ENCODE data around the gene TMIE. TPM values are rescaled to one million over a fixed set of nuclear protein-coding genes. Genes with fewer than 3 reads are reported as not detected.

TMIE gene
- total RNA-seq, 1 donor from 2014 or later = 1.7 TPM

DNA sequence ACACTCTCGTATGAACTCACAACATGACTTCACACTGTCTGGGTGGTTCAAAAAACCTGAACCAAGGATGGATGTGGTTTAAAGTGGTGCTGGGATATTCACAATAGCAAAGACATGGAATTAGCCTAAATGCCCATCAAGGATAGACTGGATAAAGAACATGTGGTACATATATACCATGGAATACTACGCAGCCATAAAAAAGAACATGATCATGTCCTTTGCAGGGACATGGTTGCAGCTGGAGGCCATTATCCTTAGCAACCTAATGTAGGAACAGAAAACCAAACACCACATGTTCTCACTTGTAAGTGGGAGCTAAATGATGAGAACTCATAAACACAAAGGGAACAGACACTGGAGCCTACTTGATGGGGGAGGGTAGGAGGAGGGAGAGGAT is 19.8 kb downstream of the TMIE start:
- Histone ChIP-seq H3K36me3 (no peaks in the 10 kb centered on the region), H3K27ac (no peak overlapping the region), H3K9me3 (no peaks in the 10 kb centered on the region), H3K4me1 (no peaks in the 10 kb centered on the region), H3K27me3 (no peaks in the 10 kb centered on the region), H3K4me3 (no peak overlapping the region)
- intact Hi-C loops (cut with DNase I) = no loop called here
- DNase-seq (no peak), ATAC-seq (no peak)
- TF ChIP-seq, protein P1, sequence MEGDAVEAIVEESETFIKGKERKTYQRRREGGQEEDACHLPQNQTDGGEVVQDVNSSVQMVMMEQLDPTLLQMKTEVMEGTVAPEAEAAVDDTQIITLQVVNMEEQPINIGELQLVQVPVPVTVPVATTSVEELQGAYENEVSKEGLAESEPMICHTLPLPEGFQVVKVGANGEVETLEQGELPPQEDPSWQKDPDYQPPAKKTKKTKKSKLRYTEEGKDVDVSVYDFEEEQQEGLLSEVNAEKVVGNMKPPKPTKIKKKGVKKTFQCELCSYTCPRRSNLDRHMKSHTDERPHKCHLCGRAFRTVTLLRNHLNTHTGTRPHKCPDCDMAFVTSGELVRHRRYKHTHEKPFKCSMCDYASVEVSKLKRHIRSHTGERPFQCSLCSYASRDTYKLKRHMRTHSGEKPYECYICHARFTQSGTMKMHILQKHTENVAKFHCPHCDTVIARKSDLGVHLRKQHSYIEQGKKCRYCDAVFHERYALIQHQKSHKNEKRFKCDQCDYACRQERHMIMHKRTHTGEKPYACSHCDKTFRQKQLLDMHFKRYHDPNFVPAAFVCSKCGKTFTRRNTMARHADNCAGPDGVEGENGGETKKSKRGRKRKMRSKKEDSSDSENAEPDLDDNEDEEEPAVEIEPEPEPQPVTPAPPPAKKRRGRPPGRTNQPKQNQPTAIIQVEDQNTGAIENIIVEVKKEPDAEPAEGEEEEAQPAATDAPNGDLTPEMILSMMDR (IDR thresholded peaks at IDR 0.05) = no peak

DNA sequence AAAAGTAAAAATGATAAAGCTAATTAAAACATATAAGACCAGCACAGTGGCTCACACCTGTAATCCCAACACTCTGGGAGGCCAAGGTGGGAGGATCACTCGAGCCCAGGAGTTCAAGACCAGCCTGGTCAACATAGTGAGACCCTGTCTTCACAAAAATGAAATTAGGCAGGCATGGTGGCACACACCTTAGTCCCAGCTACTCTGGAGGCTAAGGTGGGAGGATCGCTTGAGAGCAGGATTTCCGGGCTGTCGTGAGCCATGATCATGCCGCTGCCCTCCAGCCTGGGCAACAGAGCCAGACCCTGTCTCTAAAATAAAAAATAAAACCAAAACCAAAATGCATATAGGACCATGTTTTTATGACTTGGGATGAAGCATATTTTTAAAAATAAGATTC is 21.3 kb downstream of the TMIE start:
- Histone ChIP-seq H3K9me3 (no peaks in the 10 kb centered on the region), H3K27me3 (peaks cover 5% of the 10 kb centered on the region), H3K4me1 (no peaks in the 10 kb centered on the region), H3K4me3 (no peak overlapping the region), H3K27ac (no peak overlapping the region), H3K36me3 (no peaks in the 10 kb centered on the region)
- intact Hi-C loops (cut with DNase I) = no loop called here
- no peak for DNase-seq
- TF ChIP-seq, protein P1 (IDR thresholded peaks at IDR 0.05) = no peak
- ATAC-seq = no peak

DNA sequence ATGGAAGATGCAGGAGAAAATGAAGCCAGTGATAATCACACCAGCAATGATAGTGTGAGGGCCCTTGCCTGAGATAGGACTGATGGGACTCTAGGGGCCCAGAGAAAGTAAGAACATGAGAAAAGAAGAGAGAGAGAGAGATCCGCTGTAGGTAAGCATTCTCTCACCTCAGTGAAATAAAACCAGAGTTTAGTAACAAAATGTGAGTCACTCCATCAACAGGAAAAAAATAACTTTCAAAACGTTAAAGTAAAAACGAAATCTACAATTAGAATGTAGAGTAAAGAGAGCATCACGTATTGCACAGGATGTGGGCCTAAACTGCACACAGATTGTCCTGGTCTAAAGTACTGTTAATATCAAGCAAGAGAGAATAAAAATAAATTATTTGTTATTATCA is 23.2 kb downstream of the TMIE start:
- peaks cover 5% of the 10 kb centered on the region for H3K27me3 ChIP-seq
- intact Hi-C loops (cut with DNase I) = no loop called here
- H3K4me3 ChIP-seq = no peak overlapping the region
- no peak for ATAC-seq
- H3K36me3 ChIP-seq = no peaks in the 10 kb centered on the region
- no peak overlapping the region for H3K27ac ChIP-seq
- TF ChIP-seq, protein P1 (IDR thresholded peaks at IDR 0.05) = no peak
- DNase-seq = no peak
- no peaks in the 10 kb centered on the region for H3K9me3 ChIP-seq
- no peaks in the 10 kb centered on the region for H3K4me1 ChIP-seq

DNA sequence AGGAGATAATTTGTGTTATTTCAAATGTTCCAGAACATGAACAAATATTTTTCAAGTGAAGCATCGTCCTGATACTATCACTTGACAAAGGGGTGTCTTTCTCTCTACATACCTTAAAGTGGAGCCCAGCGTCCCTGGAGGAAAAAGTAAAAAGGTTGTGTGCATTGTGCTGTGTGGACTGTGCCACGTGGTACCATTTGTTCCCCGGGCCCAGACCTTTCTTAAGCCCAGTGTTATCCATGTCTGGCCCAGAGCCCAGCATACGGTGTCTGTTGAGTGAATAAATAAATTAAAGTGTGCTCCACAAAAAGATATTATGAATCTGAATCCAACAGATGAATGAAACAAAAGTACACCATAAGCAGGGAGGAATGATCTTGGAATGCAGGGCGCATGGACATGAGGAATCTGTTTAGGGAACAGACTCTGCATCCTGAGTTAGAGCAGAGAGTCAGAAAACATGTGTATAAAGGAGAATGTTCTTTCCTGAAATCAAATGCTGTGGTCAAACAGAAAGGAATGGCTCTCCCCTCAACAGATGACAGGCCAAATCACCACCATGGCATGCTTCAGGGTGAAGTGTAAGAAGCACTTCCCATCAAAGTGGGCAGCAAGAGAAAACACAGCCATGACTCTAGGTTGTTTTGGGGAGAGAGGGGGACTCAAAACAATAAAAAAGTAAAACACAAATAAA is 24.6 kb downstream of the TMIE start:
- H3K4me3 ChIP-seq = no peak overlapping the region
- ATAC-seq = no peak
- no peaks in the 10 kb centered on the region for H3K36me3 ChIP-seq
- no peak overlapping the region for H3K27ac ChIP-seq
- DNase-seq = no peak
- peaks cover 5% of the 10 kb centered on the region for H3K27me3 ChIP-seq
- TF ChIP-seq, protein P1 (IDR thresholded peaks at IDR 0.05) = no peak
- no peaks in the 10 kb centered on the region for H3K9me3 ChIP-seq
- intact Hi-C loops (cut with DNase I) = no loop called here
- no peaks in the 10 kb centered on the region for H3K4me1 ChIP-seq

DNA sequence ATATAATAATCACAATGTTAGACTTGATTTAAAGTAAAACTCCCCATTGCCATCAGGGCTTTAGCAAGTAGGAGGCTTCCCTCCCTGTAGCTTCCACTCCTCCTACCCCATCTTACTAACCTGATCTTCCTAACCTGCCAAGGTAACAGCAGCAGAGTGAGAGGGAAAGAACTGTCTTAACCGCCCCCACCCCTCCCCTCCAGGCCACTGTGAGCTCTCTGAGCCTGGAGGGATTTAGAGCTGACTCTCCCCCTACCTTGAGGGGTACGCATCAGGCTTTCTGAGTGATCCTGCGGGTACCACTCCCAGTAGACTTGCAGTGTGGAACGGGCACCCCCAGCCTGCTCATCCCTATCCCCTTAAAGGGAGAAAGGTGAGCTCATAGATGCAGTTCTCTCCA is 27.8 kb downstream of the TMIE start:
- H3K36me3 ChIP-seq = no peaks in the 10 kb centered on the region
- TF ChIP-seq, protein P1 (IDR thresholded peaks at IDR 0.05) = no peak
- no peaks in the 10 kb centered on the region for H3K9me3 ChIP-seq
- no peaks in the 10 kb centered on the region for H3K4me1 ChIP-seq
- intact Hi-C loops (cut with DNase I) = no loop called here
- DNase-seq = no peak
- no peak overlapping the region for H3K27ac ChIP-seq
- H3K27me3 ChIP-seq = peaks cover 5% of the 10 kb centered on the region
- H3K4me3 ChIP-seq = no peak overlapping the region
- ATAC-seq = no peak

DNA sequence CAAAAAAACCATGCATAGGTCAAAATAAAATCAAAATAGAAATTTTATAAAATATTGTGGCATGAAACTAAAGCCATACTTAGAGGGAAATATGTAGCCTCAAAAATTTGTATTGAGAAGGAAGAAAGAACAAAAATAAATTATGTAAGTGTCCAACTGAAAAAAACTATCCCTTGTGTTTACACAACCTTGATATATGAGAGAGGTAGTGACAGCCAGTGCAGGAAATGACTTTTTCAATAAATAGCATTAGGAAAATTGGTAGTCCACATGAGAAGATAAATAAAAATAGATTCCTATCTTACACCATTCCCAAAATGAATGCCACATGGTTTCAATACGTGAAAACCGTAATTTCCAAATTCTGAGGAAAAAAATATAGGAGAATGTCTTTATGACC is 29.6 kb downstream of the TMIE start:
- intact Hi-C loops (cut with DNase I) = no loop called here

More for the DNA sequence above, 29.6 kb downstream of the TMIE start:
- Histone ChIP-seq H3K4me3 (no peak overlapping the region), H3K27me3 (peaks cover 5% of the 10 kb centered on the region), H3K9me3 (no peaks in the 10 kb centered on the region), H3K4me1 (no peaks in the 10 kb centered on the region), H3K36me3 (no peaks in the 10 kb centered on the region), H3K27ac (no peak overlapping the region)
- TF ChIP-seq, protein P1 (IDR thresholded peaks at IDR 0.05) = no peak
- DNase-seq (no peak), ATAC-seq (no peak)

All from upper lobe of right lung (tissue), 1 donor.